ENCODE data around the gene CMC4.

Gene CMC4

DNA sequence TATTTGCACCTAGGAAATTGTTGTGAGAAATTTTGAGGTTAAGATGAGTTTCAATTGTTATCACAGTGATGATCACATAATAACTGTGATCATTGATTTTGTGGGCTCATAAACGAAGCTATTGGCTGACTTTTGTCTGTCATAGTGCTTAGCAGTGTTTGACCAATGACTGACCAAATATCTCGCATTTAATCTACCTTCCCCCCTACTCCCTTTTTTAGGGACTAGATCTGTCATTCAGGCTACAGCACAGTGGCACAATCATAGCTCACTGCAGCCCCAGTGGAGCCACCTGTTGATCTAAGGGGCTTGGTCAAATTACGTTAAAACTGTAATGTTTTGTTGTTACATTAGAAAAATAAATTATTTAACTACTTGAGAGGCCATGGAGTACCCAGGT lies 42.8 kb downstream of the CMC4 start:
- Histone ChIP-seq H3K27ac (ENCODE audit: low read depth, low read length) (no peak overlapping the region), H3K36me3 (ENCODE audit: control insufficient read depth in 1 of 2, insufficient read depth in 2 of 2, low read length in 2 of 2) (no peaks in the 10 kb centered on the region), H3K9ac (ENCODE audit: low read depth in 1 of 2, low read length in 2 of 2) (peak overlapping the region; percentile 90 to 96)

DNA sequence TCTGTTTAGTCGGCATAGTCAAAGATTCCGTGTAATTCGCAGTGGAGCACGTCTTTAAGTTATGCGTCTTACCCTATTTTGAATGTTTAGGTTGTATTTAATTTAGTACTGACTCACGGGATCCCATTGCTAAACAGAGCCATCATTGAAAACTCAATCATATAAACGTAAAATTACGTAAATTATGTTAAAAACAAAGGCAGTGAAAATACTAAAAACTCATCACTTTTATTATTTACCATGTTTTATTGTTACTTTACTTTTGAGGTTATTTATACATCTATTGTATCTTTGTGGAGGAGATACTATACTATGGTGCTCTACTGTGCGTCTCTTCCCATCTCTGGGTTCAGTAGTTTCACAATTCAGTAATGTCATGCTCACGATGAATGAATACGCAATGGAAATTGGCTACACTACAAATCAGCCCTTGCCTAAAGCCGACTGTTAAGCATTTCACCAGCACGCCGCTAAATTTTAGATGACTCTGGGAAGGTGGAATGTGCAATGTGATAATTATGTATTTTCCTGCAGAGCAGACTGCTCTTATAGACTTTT lies 43.3 kb downstream of the CMC4 start:
- Histone ChIP-seq H3K9me3 (ENCODE audit: control insufficient read depth in 1 of 2, low read length in 2 of 2) (no peaks in the 10 kb centered on the region), H3K9ac (ENCODE audit: low read depth in 1 of 2, low read length in 2 of 2) (peak overlapping the region; percentile 90 to 96), H3K36me3 (ENCODE audit: control insufficient read depth in 1 of 2, insufficient read depth in 2 of 2, low read length in 2 of 2) (no peaks in the 10 kb centered on the region), H3K4me3 (ENCODE audit: low read depth in 1 of 2, low read length in 2 of 2) (peak overlapping the region; percentile 81 to 87), H3K27ac (ENCODE audit: low read depth, low read length) (peak overlapping the region; percentile 93), H3K27me3 (ENCODE audit: control insufficient read depth in 1 of 2, insufficient read depth in 2 of 2, low read length in 2 of 2) (no peaks in the 10 kb centered on the region), H3K4me1 (ENCODE audit: control insufficient read depth in 1 of 2, insufficient read depth in 2 of 2, low read length in 2 of 2) (peaks cover 3 to 13% of the 10 kb centered on the region in 2 donors)

More for the DNA sequence above, 42.8 kb downstream of the CMC4 start:
- no peaks in the 10 kb centered on the region for H3K27me3 ChIP-seq (ENCODE audit: control insufficient read depth in 1 of 2, insufficient read depth in 2 of 2, low read length in 2 of 2)
- H3K9me3 ChIP-seq (ENCODE audit: control insufficient read depth in 1 of 2, low read length in 2 of 2) = no peaks in the 10 kb centered on the region
- peaks cover 3 to 13% of the 10 kb centered on the region in 2 donors for H3K4me1 ChIP-seq (ENCODE audit: control insufficient read depth in 1 of 2, insufficient read depth in 2 of 2, low read length in 2 of 2)
- peak overlapping the region; percentile 81 to 87 for H3K4me3 ChIP-seq (ENCODE audit: low read depth in 1 of 2, low read length in 2 of 2)

DNA sequence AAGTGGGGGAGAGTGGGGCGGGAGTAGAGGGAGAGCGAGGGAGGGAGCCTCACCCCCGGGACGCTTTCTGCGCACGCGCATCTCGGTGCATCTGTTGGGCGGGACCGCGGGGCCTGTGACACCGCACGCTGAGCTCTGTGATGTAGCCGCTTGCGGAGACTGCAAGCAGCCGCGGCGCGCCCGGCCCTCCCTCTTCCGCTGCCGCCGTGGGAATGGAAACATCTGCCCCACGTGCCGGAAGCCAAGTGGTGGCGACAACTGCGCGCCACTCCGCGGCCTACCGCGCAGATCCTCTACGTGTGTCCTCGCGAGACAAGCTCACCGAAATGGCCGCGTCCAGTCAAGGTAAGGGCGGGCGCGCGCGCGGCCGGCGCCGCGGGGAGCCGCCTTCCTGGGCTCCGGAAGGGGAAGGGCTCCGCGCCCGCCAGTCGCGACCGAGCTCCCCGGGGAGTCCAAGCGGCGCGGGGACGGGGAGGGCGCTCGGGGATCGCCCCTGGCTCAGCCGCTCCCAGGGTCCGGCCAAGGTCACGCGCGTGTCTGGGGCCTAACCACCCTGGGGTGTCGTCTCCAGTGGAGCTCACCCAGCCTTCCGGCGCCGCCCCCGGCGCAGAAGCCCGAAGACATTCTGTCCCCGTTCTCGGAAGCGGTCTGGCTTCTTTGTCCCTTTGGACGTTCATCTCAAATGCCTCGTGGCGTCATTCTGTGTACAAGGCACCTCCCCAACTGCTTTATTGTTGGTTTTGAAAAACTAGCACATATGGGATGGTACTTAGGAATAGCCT lies 44.0 kb downstream of the CMC4 start, which contains the start of gene FUNDC2:
Gene FUNDC2, plus strand, starts transcription at position 118 of the 782 bp plus-strand sequence. Its CDS starts 95 bp downstream, at position 213.
- no peaks in the 10 kb centered on the region for H3K9me3 ChIP-seq (ENCODE audit: control insufficient read depth in 1 of 2, low read length in 2 of 2)
- peak within 1 kb of the TSS; percentile 93 for H3K27ac ChIP-seq (ENCODE audit: low read depth, low read length)
- no peaks in the 10 kb centered on the region for H3K27me3 ChIP-seq (ENCODE audit: control insufficient read depth in 1 of 2, insufficient read depth in 2 of 2, low read length in 2 of 2)
- H3K4me1 ChIP-seq (ENCODE audit: control insufficient read depth in 1 of 2, insufficient read depth in 2 of 2, low read length in 2 of 2) = peaks cover 3 to 13% of the 10 kb centered on the region in 2 donors
- peak within 1 kb of the TSS; percentile 90 to 96 for H3K9ac ChIP-seq (ENCODE audit: low read depth in 1 of 2, low read length in 2 of 2)
- H3K4me3 ChIP-seq (ENCODE audit: low read depth in 1 of 2, low read length in 2 of 2) = peak within 1 kb of the TSS; percentile 81 to 87
- H3K36me3 ChIP-seq (ENCODE audit: control insufficient read depth in 1 of 2, insufficient read depth in 2 of 2, low read length in 2 of 2) = no peaks in the 10 kb centered on the region

DNA sequence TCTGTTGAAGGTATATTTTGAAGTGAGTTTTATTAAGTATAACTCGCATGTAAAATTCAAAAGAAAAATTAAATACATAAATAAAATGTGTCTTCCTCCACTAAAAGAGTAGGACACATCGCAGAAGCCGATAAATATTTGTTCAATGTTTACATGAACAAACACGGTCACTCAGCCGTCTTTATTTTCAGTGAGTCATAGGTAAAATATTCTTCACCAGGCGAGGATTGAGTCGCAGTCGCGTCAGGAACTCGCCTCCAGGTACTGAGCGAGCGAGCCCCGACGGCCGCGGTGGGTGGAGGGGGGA lies 44.6 kb downstream of the CMC4 start:
- Histone ChIP-seq H3K4me3 (ENCODE audit: low read depth in 1 of 2, low read length in 2 of 2) (peak overlapping the region; percentile 50 to 58), H3K9ac (ENCODE audit: low read depth in 1 of 2, low read length in 2 of 2) (peak overlapping the region in 1 of 2 donors; percentile 47)

DNA sequence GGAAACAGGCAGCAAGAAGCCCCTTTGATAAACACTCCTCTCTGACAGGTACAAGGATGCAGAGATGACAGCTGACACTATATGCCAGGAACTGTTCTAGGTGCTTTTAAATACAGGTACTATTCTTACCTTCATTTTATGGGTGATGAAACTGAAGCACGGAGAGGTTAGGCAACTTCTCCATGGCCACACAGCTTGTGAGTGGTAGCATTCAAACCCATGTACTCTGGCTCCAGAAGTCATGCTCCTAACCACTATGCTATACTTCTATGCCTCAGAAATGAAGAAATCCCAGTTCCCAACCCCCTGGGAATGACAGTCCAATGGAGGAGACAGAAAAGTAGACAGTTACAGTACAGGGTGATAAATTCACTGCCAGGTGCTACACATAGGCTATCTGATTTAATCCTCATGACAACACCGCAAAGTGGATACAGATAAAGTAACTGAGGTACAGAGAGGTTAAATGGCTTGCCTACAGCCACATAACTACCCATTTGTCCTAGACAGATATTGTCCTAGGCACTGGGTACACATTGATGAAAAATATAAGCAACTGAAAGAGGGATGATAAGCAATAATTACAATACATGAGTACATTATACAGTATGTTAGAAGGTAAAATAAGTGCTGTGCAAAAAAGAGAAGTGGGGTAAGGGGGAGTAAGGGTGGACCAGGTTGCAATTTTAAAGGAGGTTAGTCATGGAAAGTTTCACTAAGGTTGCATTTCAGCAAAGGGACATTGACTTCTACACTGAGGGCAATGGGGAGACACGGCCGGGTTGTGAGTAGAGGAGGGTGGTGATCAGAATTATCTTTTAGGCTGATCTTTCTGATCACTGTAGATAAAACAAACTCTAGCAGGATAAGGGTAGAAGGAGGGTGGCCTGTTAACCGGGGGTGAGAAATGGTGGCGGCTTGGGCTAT lies 46.8 kb downstream of the CMC4 start:
- H3K9me3 ChIP-seq (ENCODE audit: control insufficient read depth in 1 of 2, low read length in 2 of 2) = no peaks in the 10 kb centered on the region
- H3K4me1 ChIP-seq (ENCODE audit: control insufficient read depth in 1 of 2, insufficient read depth in 2 of 2, low read length in 2 of 2) = peaks cover 3 to 13% of the 10 kb centered on the region in 2 donors
- H3K4me3 ChIP-seq (ENCODE audit: low read depth in 1 of 2, low read length in 2 of 2) = no peak overlapping the region
- no peak overlapping the region for H3K9ac ChIP-seq (ENCODE audit: low read depth in 1 of 2, low read length in 2 of 2)
- no peaks in the 10 kb centered on the region for H3K36me3 ChIP-seq (ENCODE audit: control insufficient read depth in 1 of 2, insufficient read depth in 2 of 2, low read length in 2 of 2)
- H3K27ac ChIP-seq (ENCODE audit: low read depth, low read length) = no peak overlapping the region
- no peaks in the 10 kb centered on the region for H3K27me3 ChIP-seq (ENCODE audit: control insufficient read depth in 1 of 2, insufficient read depth in 2 of 2, low read length in 2 of 2)

More for the DNA sequence above, 44.6 kb downstream of the CMC4 start:
- Histone ChIP-seq H3K4me1 (ENCODE audit: control insufficient read depth in 1 of 2, insufficient read depth in 2 of 2, low read length in 2 of 2) (peaks cover 3 to 13% of the 10 kb centered on the region in 2 donors), H3K27me3 (ENCODE audit: control insufficient read depth in 1 of 2, insufficient read depth in 2 of 2, low read length in 2 of 2) (no peaks in the 10 kb centered on the region), H3K27ac (ENCODE audit: low read depth, low read length) (peak overlapping the region; percentile 73), H3K36me3 (ENCODE audit: control insufficient read depth in 1 of 2, insufficient read depth in 2 of 2, low read length in 2 of 2) (no peaks in the 10 kb centered on the region), H3K9me3 (ENCODE audit: control insufficient read depth in 1 of 2, low read length in 2 of 2) (no peaks in the 10 kb centered on the region)

DNA sequence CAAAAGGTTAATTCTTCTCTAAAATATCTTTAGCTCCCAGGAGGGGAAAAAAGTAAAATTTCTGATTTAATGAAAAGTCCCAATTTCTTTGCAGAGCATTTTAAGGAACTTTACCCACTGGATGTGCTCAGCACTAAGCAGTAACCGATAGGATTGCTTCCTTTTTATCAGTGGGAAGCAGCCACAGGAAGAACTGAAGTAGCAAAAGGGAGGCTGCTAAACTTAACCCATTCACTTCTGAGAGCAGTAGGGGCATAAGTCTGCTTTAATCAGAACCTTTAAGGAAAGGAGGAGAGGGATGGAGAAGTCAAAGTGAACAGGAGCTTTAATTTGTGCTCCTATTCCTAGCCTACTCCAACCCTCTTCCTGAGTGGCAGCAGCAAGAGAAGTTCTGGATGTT lies 48.4 kb downstream of the CMC4 start, which contains the start of gene F8:
Gene F8, minus strand, starts transcription at position 139 of the 400 bp plus-strand sequence. CDS start 171 bp downstream, outside the sequence.
- Histone ChIP-seq H3K27me3 (ENCODE audit: control insufficient read depth in 1 of 2, insufficient read depth in 2 of 2, low read length in 2 of 2) (no peaks in the 10 kb centered on the region), H3K36me3 (ENCODE audit: control insufficient read depth in 1 of 2, insufficient read depth in 2 of 2, low read length in 2 of 2) (no peaks in the 10 kb centered on the region), H3K27ac (ENCODE audit: low read depth, low read length) (no peak within 1 kb of the TSS), H3K4me3 (ENCODE audit: low read depth in 1 of 2, low read length in 2 of 2) (no peak within 1 kb of the TSS), H3K9ac (ENCODE audit: low read depth in 1 of 2, low read length in 2 of 2) (no peak within 1 kb of the TSS), H3K9me3 (ENCODE audit: control insufficient read depth in 1 of 2, low read length in 2 of 2) (no peaks in the 10 kb centered on the region), H3K4me1 (ENCODE audit: control insufficient read depth in 1 of 2, insufficient read depth in 2 of 2, low read length in 2 of 2) (no peaks in the 10 kb centered on the region)

DNA sequence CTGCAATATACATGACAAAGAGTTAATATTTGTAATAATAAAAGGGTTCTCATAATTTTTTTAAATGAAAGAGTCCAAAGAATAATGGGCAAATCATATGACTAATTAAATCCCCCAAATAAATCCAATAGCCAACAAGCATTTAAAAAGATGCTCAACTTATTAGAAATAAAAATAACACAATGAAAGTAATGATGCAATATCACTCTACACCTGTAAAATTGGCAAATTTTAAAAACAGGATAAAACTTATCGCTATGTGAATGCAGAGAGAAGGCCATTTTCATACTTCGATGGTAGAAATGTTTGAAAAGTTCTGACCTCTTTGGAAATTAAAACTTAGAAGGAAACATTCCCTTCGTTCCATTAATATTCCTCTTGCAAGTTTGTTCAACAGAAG lies 50.3 kb downstream of the CMC4 start:
- Histone ChIP-seq H3K9ac (ENCODE audit: low read depth in 1 of 2, low read length in 2 of 2) (no peak overlapping the region), H3K4me3 (ENCODE audit: low read depth in 1 of 2, low read length in 2 of 2) (no peak overlapping the region), H3K27me3 (ENCODE audit: control insufficient read depth in 1 of 2, insufficient read depth in 2 of 2, low read length in 2 of 2) (no peaks in the 10 kb centered on the region), H3K36me3 (ENCODE audit: control insufficient read depth in 1 of 2, insufficient read depth in 2 of 2, low read length in 2 of 2) (no peaks in the 10 kb centered on the region), H3K9me3 (ENCODE audit: control insufficient read depth in 1 of 2, low read length in 2 of 2) (no peaks in the 10 kb centered on the region), H3K4me1 (ENCODE audit: control insufficient read depth in 1 of 2, insufficient read depth in 2 of 2, low read length in 2 of 2) (no peaks in the 10 kb centered on the region), H3K27ac (ENCODE audit: low read depth, low read length) (no peak overlapping the region)
